IPS-NIHi11 (cell line): ENCODE measurements around the gene SGTB.
"Not testable (repeated sequence)": the region's sequence is repeated elsewhere in the genome, so short reads cannot be mapped to it uniquely, and the experiment has no call there.

Source experiments
- DNase-seq: peaks from one replicate; pipeline ENCODE4 v3.0.0; 2012; ENCODE audit warnings: mixed read lengths, low spot score

The SGTB gene

DNA sequence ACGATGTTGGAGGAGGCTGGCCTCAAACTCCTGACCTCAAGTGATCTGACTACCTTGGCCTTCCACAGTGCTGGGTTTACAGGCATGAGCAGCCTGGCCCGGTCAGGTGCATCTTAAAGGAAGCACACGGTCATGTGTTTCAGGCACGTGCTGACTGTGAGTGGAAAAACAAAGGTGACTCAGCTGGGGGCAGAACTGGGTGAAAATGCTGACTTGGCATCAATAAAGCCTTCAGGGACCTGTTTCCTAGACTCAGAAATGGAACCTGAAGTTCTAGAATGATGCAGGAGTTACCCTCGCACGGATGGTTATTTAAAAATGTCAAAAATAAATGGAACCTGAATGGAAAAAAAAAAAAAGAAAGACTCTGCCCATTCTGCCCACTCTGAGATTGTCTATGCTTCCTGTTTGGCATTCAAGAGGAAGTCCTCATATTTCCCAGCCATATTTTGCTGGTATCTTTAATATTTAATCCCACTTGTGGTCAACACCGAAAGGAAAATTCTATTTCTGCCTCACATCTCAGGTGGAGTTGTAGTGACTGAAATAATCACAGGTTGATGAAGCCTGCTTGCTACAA, 12.4 kb upstream of the SGTB start:
- DNase-seq: not testable (repeated sequence)

DNA sequence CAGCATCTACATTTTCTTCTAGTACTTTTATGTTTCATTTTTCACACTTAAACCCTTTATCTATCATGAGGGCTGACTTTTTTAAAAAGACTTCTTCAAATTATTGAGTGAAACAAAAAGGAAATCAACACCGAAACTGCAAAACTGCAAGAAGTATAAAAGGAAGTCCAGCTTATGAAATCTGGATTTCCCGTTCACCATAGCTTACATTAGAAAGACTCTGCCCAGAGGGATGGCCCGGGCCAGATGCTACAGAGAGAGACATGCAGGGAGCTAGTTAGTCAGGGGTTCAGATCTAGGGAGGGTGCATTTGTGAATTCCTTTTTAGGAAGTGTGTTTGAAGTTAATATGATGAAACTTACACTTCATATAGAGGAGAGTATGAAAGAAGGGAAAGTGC, 10.1 kb upstream of the SGTB start:
- not testable (repeated sequence) for DNase-seq

DNA sequence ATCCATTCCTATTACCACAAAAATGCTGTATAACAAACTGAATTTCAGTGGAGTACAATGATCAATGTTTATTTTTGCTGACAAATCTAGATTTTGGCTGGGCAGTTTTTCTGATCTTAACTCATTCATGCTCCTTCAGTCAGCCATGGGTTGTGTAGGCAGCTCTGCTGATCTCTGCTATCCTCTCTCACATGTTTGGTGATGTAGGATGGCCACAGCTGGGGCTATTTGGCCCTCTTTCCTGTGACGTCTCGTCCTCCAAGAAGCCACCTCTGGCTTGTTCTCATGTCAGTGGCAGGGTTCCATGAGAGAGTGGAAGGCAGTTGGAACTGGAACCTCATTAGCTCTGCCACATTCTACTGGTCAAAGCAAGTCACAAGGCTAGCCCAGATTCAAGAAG, 9.0 kb upstream of the SGTB start:
- DNase-seq: no peak

DNA sequence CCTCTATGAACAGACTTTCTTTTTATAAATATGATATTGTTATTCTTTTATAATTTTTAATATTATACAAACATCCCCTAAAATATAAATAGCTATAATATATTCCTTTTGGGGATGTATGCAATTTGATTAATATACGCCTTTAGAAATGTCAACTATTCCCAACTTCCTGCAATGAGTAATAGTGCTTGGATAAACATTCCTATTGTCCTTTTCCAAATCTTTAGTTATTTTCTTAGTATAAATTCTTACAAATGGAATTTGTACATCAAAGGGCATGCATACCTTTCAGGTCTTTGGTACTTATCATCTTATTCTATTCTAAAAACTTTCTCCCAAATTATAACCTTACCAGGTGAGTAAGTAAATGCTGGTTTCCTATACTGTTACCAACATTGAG, 6.3 kb upstream of the SGTB start:
- DNase-seq: no peak

DNA sequence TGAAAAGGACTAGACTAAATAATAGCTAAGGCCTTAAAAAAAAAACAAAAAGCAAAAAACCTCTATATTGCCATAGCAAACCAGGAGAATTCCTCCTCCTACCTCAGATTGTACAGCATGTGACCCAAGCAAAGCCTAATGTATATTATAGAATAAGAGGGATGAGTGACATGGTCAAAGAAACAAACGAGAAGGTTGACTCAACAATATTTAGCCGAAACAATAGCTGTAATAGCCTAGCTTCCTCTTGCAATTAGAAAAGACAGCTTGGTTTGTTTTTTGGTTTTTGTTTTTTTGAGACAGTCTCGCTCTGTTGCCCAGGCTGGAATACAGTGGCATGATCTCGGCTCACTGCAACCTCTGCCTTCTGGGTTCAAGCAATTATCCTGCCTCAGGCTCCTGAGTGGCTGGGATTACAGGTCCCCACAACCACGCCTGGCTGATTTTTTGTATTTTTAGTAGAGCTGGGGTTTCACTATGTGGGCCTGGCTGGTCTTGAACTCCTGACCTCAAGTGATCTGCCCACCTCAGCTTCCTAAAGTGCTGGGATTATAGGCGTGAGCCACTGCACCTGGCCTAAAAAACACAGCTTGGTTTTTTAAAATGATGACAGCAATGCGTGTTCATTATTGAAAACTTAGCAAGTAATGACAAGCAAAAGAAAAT, 5.7 kb upstream of the SGTB start:
- no peak for DNase-seq

DNA sequence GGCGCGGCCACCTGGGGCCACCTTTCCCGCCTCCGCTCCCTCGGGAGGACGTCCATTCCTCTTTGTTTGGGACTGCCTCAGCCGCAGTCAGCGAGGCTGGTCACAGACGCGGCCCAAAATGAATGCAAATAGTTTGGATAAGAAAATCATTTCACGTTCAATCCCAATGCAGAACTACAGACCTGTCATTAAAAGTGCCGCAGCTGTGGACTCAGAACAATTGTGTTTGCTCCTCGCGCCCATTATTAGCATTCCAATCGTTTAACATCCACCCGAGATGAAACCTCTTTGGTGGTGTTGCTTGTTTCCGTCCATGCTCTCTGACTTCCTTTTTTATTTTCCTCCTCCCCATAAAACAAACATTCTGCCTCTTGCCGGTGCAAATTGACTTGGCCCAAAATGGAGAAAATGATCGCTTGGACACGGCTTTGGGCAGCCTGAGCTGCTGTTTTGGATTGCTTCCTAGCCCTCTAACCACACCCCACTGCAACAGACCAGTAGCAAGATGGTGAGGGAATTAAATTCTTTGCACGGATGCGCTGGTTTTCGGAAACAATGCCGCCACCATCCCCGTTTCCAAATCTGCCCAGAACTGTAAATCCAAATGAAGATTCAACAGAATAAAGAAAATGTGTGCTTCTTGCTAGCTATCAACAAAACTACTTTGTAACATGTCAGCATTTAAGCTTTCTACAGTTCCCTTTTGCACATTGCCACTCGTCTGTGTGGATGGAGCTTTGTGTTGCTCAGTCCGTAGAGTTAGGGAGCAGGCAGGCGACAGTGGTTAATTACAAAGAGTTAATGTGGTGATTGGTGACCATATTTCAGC, 880 bp upstream of the SGTB start:
- DNase-seq: peak; percentile 47

DNA sequence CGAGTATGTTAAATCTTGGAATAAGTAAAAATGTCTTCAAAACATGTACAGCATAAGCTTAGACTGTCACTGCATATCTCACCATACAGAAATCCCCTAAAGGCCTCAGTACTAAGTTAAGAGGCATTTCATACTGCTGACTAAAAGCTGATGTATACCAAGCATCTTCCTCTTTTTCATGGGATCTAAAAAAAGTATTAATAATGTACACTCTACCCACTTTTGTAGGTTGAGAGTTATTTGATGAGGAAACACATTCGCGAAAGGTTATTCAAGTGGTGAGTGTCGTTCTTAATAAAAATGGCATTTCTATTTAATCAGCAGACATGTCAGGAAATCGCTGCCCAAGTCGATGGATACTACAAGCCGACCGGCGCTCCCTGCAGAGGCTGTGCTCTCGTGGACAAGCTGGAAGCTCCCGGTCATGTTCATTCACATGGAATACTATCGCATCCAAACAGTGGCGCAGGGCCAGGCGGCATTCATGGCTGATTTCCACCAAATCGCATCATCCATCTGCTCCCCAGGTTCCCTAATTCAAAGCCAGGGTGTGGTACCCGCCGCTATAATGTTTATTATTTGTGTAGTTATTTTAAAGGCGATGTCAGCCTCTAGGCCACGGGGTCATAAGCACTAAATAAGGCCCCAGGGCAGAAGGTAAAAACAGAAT, 724 bp downstream of the SGTB start:
- DNase-seq: peak; percentile 42

DNA sequence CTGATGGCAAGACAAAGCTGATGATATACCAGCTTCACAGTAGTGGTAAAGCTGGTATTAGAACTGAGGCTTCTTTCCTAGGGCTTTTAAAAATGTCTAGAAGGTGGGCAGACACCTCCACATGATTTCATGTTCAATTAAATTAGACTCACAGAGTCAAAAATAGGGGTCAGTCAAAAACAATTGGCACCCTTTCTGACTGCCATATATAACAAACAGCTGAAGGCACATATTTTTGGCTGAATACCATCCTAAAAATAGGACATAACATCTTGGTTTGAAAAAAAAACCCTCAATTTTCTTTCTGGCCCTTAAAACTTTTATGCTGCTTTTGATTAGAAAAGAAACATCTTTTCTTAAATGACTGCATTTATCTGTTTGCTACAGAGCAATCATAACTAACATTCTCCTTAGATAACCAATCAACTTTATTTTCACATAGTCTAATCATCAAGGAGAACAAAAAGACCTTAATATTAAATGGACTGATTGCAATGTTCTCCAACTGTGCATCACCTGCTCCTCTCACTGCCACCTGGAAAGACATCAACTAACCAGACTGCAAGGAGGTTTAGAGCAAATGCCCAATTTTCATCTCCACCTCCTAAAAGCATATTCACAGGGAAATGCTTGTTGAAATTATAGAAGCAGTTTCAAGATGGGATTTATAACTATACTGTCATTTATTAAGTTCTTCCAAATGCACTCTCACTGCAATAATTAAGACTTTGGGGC, 3.2 kb downstream of the SGTB start:
- no peak for DNase-seq

DNA sequence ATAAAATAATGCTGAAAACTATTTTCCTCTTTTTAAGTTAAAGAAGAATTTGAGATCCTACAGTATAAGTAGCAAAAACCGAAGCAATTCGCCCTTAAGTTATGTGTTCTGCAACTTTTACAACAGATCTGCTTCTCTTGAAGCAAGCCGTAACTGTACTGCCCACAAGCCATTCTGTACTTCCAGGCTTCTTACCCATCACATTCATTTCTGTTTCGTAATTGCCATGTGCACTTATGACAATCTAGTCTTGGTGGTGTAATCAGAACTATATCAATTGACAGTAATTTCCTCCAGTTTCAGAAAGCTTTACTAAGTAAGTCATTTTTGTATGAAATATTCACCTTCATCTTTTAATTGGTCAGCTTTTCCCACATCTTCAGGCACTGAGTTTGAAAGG, 13.8 kb downstream of the SGTB start:
- no peak for DNase-seq

DNA sequence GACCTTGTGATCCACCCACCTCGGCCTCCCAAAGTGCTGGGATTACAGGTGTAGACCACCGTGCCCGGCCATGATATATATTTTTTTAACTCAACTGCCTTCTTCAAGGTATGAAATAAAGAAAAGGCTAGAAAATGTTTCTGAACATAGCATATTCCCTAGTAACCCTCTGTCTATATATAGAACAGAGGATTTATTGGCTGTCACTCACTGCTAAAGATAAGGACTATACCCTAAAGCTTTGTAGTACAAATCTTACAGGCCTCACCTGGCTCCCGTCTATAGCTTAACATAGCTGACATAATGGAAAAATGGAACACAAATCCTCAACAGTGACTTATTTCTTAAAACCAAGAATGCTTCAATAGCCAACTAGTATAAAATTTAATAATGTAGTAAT, 14.2 kb downstream of the SGTB start:
- no peak for DNase-seq

DNA sequence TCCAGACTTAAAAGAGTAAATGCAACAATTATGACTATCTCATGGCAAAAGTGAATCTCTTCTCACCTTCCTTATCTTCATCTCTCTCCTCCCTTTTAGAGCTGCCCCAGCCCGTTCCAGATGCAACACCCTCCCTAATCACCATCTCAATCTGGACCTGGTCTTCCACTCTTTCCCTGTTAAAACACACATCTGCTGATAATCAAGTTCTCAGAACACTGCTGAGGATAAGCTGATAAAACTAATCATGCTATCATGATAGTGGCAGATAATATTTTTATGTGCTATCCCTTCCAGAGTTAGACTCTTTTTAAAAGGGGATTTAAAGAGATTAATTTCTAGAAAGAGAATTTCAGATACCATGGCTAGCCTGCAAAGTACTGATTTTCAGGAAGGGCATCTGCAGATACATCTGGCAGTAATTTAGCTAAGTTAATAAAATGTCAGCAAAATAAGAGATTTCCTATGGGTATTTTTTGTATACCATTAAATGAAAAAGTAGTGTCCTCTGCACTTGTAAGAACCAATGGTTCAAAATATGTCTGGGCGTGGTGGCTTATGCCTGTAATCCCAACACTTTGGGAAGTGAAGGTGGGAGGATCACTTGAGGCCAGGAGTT, 17.2 kb downstream of the SGTB start:
- no peak for DNase-seq

DNA sequence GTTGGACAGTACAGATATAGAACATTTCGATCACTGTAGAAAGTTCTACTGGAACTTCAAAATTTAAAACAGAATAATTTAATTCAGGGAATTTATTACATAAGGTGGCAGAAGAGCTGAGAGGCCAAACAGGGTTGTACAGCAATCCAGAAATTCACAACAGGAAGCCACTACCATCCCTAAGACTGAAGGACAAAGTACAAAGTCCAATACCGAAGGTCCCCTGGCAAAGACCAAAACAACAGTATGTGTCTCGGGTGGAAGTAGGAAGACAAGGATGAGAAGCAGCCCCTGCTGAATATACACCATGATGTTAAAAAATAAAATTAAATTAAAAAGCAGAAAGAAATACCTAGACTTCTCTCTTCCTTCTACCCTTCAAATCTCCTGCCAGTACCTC, 19.9 kb downstream of the SGTB start:
- DNase-seq: no peak

DNA sequence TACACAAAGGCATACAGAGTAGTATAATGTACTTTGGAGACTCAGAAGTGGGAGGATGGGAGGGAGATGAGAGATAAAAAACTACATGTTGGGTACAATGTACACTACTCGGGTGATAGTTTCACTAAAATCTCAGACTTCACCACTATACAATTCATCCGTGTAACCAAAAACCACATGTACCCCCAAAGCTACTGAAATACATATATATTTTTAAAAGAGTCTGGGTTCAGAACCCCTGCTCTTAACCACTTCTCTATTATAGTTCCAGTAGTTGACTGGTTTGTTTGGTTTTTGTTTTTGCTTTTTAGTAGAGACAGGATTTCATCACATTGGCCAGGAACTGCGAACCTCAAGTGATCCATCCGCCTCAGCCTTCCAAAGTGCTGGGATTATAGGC, 22.6 kb downstream of the SGTB start:
- no peak for DNase-seq

DNA sequence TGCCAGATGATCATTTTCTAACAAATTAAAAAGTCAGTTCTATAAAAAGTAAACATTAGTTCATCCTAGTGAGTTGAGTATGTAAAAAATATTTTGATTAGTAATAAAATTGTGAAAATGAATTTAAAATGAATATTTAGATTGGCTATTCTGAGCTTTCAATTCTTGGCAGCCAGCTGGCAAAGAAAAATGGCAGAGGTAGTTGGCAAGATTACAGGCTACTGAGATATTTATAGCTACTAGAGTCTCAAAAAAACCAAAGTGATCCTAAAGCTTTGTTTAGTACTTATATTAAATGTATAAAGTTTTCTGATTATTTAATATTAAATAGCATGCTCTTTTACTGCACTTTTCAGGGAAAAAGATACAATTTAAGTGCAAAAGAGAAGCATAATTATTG, 25.0 kb downstream of the SGTB start:
- no peak for DNase-seq

DNA sequence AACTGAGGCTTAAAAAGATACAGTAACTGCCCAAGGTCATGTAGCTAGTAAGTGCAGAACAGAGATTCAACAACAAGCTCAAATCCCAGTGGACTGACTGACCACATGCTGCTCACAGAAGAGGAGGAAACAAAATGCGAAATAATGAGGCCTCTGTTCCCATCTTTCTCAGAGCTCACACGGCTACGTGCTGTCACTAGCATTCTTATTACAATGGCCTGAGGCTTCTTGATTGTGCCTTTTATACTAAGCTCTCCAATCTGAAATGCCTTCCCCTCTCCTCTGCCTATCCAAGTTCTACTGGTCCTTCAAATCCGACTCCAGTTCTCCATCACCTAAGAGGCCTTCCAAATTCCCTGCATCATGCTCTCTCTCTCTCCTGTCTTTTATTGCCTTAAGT, 26.0 kb downstream of the SGTB start:
- DNase-seq: no peak

DNA sequence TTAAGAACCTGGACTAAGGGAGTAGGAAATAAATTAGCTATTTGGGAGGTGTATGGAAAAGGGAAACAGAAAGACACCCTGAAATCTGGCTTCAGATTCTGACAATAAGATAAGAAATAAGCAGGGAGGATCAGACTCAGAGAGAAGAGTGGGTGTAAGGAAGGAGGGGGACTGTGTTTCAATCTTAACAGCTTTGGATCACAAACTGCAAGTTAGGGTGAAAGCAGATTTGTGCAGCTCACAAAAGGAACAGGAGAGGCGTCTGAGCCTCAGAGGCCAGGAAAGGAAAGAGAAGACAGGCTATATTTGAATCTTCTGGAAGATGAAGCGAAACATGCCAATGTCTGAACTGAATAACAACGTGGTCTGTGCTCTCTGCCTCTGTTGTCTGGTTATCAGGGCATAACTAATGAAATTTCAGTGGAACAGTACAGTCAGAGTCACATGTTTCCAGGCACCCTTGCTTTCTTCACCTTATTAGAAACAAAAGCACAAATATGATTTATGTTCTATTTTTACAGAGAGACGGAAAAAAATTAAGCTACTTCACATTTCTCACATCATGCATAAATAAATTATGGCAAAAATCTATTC, 26.6 kb downstream of the SGTB start:
- DNase-seq: no peak

DNA sequence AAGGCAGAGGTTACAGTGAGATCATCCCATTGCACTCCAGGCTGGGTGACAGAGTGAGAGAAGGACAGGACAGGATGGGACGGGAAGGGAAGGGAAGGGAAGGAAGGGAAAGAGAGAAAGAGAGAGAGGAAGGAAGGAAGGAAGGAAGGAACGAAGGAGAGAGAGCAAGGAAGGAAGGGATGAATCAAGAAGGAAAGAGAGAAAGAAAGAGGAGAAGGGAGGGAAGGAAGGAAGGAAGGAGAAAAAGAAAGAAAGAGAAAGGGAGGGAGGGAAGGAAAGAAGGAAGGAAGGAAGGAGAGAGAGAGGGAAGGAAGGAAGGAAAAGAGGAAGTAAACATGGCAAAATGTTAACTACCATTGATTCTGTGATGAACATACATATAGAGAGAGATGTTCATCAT, 28.8 kb downstream of the SGTB start:
- DNase-seq: no peak

DNA sequence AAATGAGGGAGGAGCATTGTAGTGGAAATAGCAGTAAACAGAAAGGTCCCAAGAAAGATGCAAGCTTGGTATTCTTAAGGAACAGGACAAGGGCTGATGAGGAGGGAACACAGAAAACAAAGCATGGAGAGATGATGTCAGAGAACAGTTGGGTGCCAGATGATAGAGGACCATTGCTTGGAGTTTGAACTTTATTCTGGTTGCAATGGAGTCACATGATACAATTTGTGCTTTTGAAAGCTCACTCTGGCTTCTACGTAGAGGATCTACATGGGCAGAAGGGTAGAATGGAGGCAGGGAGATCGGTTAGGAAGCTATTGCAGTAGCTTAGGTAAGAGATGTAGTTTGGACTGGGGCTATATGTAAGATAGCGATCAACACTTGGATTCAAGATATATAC, 39.8 kb downstream of the SGTB start:
- no peak for DNase-seq

DNA sequence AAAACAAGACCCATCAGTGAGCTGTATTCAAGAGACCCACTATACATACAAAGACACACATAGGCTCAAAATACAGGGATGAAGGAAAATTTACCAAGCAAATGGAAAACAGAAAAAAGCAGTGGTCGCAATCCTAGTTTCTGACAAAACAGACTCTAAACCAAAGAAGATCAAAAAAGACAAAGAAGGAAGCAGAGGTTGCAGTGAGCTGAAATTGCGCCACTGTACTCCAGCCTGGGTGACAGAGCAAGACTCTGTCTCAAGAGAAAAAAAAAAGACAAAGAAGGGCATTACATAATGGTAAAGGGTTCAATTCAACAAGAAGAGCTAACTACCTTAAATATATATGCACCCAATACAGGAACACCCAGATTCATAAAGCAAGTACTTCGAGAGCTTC, 45.9 kb downstream of the SGTB start:
- DNase-seq: not testable (repeated sequence)

DNA sequence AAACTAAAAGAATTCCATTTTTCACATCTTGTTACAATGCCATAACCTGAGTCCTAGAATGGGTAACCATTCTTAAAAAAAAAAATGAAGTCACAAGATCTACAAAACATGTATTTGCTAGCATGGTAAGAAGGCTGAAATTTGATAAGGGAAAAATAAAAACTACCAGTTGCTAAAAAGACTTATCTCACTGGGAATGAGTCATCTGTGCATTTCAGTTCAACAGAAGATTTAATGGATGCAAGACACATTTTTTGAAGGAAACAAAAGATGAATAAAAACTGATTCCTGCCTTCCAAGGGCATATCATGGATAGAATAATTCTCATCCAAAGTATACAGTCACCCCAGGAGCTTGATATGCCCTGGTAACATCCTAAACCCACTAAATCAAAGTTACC, 47.2 kb downstream of the SGTB start:
- no peak for DNase-seq

DNA sequence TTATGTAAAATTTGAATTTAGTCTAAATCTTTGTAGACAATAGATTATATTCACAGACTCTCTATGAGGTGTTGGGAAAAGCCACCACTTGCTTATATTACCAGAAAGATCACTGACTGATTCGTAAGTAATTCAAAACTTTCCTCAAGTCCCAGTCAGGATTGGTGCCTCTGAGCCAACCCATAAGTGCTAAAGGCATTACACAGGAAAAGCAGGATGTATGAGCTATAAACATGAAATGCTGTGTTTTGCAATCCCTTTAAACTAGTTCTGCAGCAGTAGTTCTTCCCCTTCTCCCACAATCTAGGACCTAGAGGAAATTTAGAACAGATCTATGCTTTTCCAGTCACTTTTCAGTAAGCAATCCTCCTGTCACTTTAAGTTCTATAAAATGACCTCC, 49.1 kb downstream of the SGTB start:
- DNase-seq: no peak
